ENCODE results near the gene UTF1. TPM values are rescaled to one million over a fixed set of nuclear protein-coding genes. Genes with fewer than 3 reads are reported as not detected.

Gene UTF1
- total and polyA plus RNA-seq, 4 donors: 0.06 to 0.52 TPM; not detected in 2

GRCh38 chr10:133196936-133197758 lies 32.9 kb upstream of the UTF1 start:
- ATAC-seq (ENCODE audit: insufficient read depth, low FRiP score): no peak
- TF ChIP-seq CTCF (IDR thresholded peaks at IDR 0.05; ENCODE audit: control extremely low read depth, extremely low read depth): no peak
- H3K9ac ChIP-seq (ENCODE audit: insufficient read depth in 1 of 2, low read length in 2 of 2): no peak overlapping the region
- H3K9me3 ChIP-seq (ENCODE audit: control insufficient read depth in 4 of 4, insufficient read depth in 3 of 4, low read length in 3 of 4): peaks cover 0 to 3% (median under 1%) of the 10 kb centered on the region in 4 donors
- 80 to 85% methylated on average over 39 to 40 of the region's 40 CpGs for WGBS, 2 donors
- DNase-seq: no peak
- no peaks in the 10 kb centered on the region for H3K4me1 ChIP-seq (ENCODE audit: control insufficient read depth in 5 of 5, insufficient read depth in 5 of 5, low read length in 5 of 5)
- H3K27ac ChIP-seq (ENCODE audit: low read depth in 1 of 2, low read length in 1 of 2): no peak overlapping the region
- H3K36me3 ChIP-seq (ENCODE audit: control insufficient read depth in 4 of 4, insufficient read depth in 4 of 4, low read length in 4 of 4): no peaks in the 10 kb centered on the region
- H3K27me3 ChIP-seq (ENCODE audit: control insufficient read depth in 3 of 3, insufficient read depth in 3 of 3, low read length in 2 of 3): no peaks in the 10 kb centered on the region
- no peak overlapping the region for H3K4me3 ChIP-seq

- no peak for DNase-seq
- WGBS, 2 donors: 90 to 91% methylated on average over 8 to 9 of the region's 9 CpGs
- Histone ChIP-seq H3K9me3 (ENCODE audit: control insufficient read depth in 4 of 4, insufficient read depth in 3 of 4, low read length in 3 of 4) (peaks cover 0 to 3% (median 0%) of the 10 kb centered on the region in 4 donors), H3K27me3 (ENCODE audit: control insufficient read depth in 3 of 3, insufficient read depth in 3 of 3, low read length in 2 of 3) (no peaks in the 10 kb centered on the region), H3K27ac (ENCODE audit: low read depth in 1 of 2, low read length in 1 of 2) (no peak overlapping the region), H3K36me3 (ENCODE audit: control insufficient read depth in 4 of 4, insufficient read depth in 4 of 4, low read length in 4 of 4) (no peaks in the 10 kb centered on the region), H3K4me3 (no peak overlapping the region), H3K9ac (ENCODE audit: insufficient read depth in 1 of 2, low read length in 2 of 2) (no peak overlapping the region), H3K4me1 (ENCODE audit: control insufficient read depth in 5 of 5, insufficient read depth in 5 of 5, low read length in 5 of 5) (no peaks in the 10 kb centered on the region)
- no peak for TF ChIP-seq CTCF (IDR thresholded peaks at IDR 0.05; ENCODE audit: control extremely low read depth, extremely low read depth)
- ATAC-seq (ENCODE audit: insufficient read depth, low FRiP score): no peak
These were observed 32.2 kb upstream of the UTF1 start for GRCh38 chr10:133197786-133198185.

- no peak for TF ChIP-seq CTCF (IDR thresholded peaks at IDR 0.05; ENCODE audit: control extremely low read depth, extremely low read depth)
- H3K9ac ChIP-seq (ENCODE audit: insufficient read depth in 1 of 2, low read length in 2 of 2): no peak overlapping the region
- no peak for ATAC-seq (ENCODE audit: insufficient read depth, low FRiP score)
- H3K9me3 ChIP-seq (ENCODE audit: control insufficient read depth in 4 of 4, insufficient read depth in 3 of 4, low read length in 3 of 4): peaks cover 0 to 3% (median 0%) of the 10 kb centered on the region in 4 donors
- 94 to 98% methylated on average over 26 of the region's 26 CpGs for WGBS, 2 donors
- no peaks in the 10 kb centered on the region for H3K4me1 ChIP-seq (ENCODE audit: control insufficient read depth in 5 of 5, insufficient read depth in 5 of 5, low read length in 5 of 5)
- H3K27ac ChIP-seq (ENCODE audit: low read depth in 1 of 2, low read length in 1 of 2): no peak overlapping the region
- no peaks in the 10 kb centered on the region for H3K27me3 ChIP-seq (ENCODE audit: control insufficient read depth in 3 of 3, insufficient read depth in 3 of 3, low read length in 2 of 3)
- H3K4me3 ChIP-seq: no peak overlapping the region
- DNase-seq: no peak
- H3K36me3 ChIP-seq (ENCODE audit: control insufficient read depth in 4 of 4, insufficient read depth in 4 of 4, low read length in 4 of 4): no peaks in the 10 kb centered on the region
These were observed 31.8 kb upstream of the UTF1 start for GRCh38 chr10:133198206-133198605.
